B cell (primary cell): ENCODE measurements around the gene NAT10. TPM values are rescaled to one million over a fixed set of nuclear protein-coding genes. Genes with fewer than 3 reads are reported as not detected.

Experiments used
- ATAC-seq: fragments of 200-7000 bp; cut with Tn5 transposase; one replicate; pipeline ENCODE4 v1.10.0; 2021; ENCODE audit warnings: low read depth, mild to moderate bottlenecking, moderate number of reproducible peaks, moderate library complexity
- CTCF ChIA-PET: fragments of 350-600 bp; sonication (Branson Sonifier 250); formaldehyde crosslinking; loops from one replicate; lab custom pipeline; 2021; ENCODE audit warnings: antibody characterized with exemption, inconsistent platforms; lab: Charles Lee
- POLR2A ChIA-PET: fragments of 350-600 bp; sonication (Branson Sonifier 250); formaldehyde crosslinking; loops from one replicate; lab custom pipeline; 2021; ENCODE audit warnings: antibody characterized with exemption; lab: Charles Lee
- DNase-seq: peaks from one replicate; pipeline ENCODE4 v3.0.0; 2013
- H2AFZ ChIP-seq: 2 replicates; pipeline ENCODE4 v1.6.1; 2012; ENCODE audit warnings: mild to moderate bottlenecking, low read depth, low read length; ENCODE audit not compliant: insufficient read depth, poor library complexity, severe bottlenecking
- H3K27ac ChIP-seq, 2 donors: 1 replicate in 1 of 2; 2 replicates in 1 of 2; pipeline ENCODE4 v1.5.1; 2012 to 2013; ENCODE audit warnings: low read length in 2 of 2, mild to moderate bottlenecking in 2 of 2, moderate library complexity in 1 of 2
- H3K27me3 ChIP-seq, 4 experiments: fragments of 200-600 bp in 1 of 4; sonication (generic) in 1 of 4; replicated peaks in 1 of 4; 1 replicate in 2 of 4; 2 replicates in 2 of 4; pipeline versions ENCODE4 v1.6.1 to v1.7.0; 2013 to 2016; ENCODE audit warnings: low read length in 3 of 4, mild to moderate bottlenecking in 2 of 4, mixed read lengths in 1 of 4, moderate library complexity in 1 of 4; ENCODE audit not compliant: insufficient read depth in 4 of 4, control insufficient read depth in 3 of 4; ENCODE audit errors: control extremely low read depth in 1 of 4
- H3K36me3 ChIP-seq, 2 experiments: replicated peaks in 1 of 2; 1 replicate in 1 of 2; 2 replicates in 1 of 2; pipeline versions ENCODE4 v1.6.1 to v1.7.1; 2013; ENCODE audit warnings: low read length in 1 of 2; ENCODE audit not compliant: insufficient read depth in 2 of 2, control insufficient read depth in 1 of 2; ENCODE audit errors: control extremely low read depth in 1 of 2, extremely low read depth in 1 of 2
- H3K4me1 ChIP-seq, 2 donors: fragments of 200-600 bp in 1 of 2; sonication (generic) in 1 of 2; 1 replicate in 1 of 2; 2 replicates in 1 of 2; pipeline versions ENCODE4 v1.5.1 to v1.6.1; 2013 to 2017; ENCODE audit warnings: low read length in 2 of 2; ENCODE audit not compliant: control insufficient read depth in 2 of 2, insufficient read depth in 2 of 2
- H3K4me2 ChIP-seq: replicated peaks from 2 replicates; pipeline ENCODE3; 2012; ENCODE audit warnings: mild to moderate bottlenecking, low read depth, low read length; ENCODE audit not compliant: poor library complexity, severe bottlenecking
- H3K4me3 ChIP-seq, 5 experiments: fragments of 200-600 bp in 1 of 5; sonication (generic) in 1 of 5; 1 replicate in 3 of 5; 2 replicates in 2 of 5; pipeline versions ENCODE4 v1.5.1 to v1.7.0; 2011 to 2016; ENCODE audit warnings: low read length in 4 of 5, mild to moderate bottlenecking in 4 of 5, low read depth in 2 of 5, control low read depth in 1 of 5, moderate library complexity in 1 of 5; ENCODE audit not compliant: insufficient read depth in 1 of 5; ENCODE audit errors: control extremely low read depth in 1 of 5, extremely low read depth in 1 of 5
- H3K79me2 ChIP-seq: fragments of 200-600 bp; sonication (generic); one replicate; pipeline ENCODE4 v1.6.0; 2016; ENCODE audit warnings: low read length; ENCODE audit not compliant: control insufficient read depth, insufficient read depth
- H3K9ac ChIP-seq: fragments of 200-600 bp; sonication (generic); 2 replicates; pipeline ENCODE4 v1.6.1; 2017; ENCODE audit warnings: mild to moderate bottlenecking, low read length, moderate library complexity
- H3K9me3 ChIP-seq, 3 donors: one replicate each; pipeline versions ENCODE4 v1.6.1 to v1.7.1; 2013; ENCODE audit warnings: low read length in 2 of 3; ENCODE audit not compliant: control insufficient read depth in 2 of 3, insufficient read depth in 1 of 3; ENCODE audit errors: control extremely low read depth in 1 of 3
- H4K20me1 ChIP-seq: 2 replicates; pipeline ENCODE4 v1.6.0; 2012; ENCODE audit warnings: mild to moderate bottlenecking, low read length; ENCODE audit not compliant: insufficient read depth, control insufficient read depth, poor library complexity, severe bottlenecking
- H3K27ac Mint-ChIP-seq: one replicate; pipeline ENCODE4 v1.8.0; 2021; ENCODE audit warnings: mixed read lengths
- H3K27me3 Mint-ChIP-seq: one replicate; pipeline ENCODE4 v1.8.0; 2021; ENCODE audit warnings: mixed read lengths
- H3K4me1 Mint-ChIP-seq: one replicate; pipeline ENCODE4 v1.8.0; 2021; ENCODE audit warnings: mixed read lengths
- H3K4me3 Mint-ChIP-seq: one replicate; pipeline ENCODE4 v1.8.0; 2021; ENCODE audit warnings: mixed read lengths
- H3K9me3 Mint-ChIP-seq: one replicate; pipeline ENCODE4 v1.8.0; 2022; ENCODE audit warnings: mixed read lengths; ENCODE audit not compliant: insufficient read depth
- CTCF ChIP-seq: fragments of 200-600 bp; IDR thresholded peaks from one replicate; pipeline ENCODE4 v1.8.0; 2022; ENCODE audit warnings: antibody characterized with exemption, mild to moderate bottlenecking
- EZH2 ChIP-seq: IDR thresholded peaks from 2 replicates; pipeline ENCODE4 v1.6.1; 2012; ENCODE audit warnings: borderline replicate concordance, low read depth, mild to moderate bottlenecking, moderate library complexity, low read length; ENCODE audit not compliant: insufficient read depth, poor library complexity, severe bottlenecking
- WGBS: methylation state at CpG from one replicate; pipeline ENCODE4 v1.1.5; 2013; ENCODE audit warnings: missing lambda C conversion rate; ENCODE audit not compliant: insufficient coverage; 5-methylcytosine and 5-hydroxymethylcytosine counted together
- intact Hi-C: fragments of 100-400 bp; cut with micrococcal nuclease; formaldehyde crosslinking; loops from one replicate; pipeline ENCODE4 v1.10.0; 2022
- polyA minus RNA-seq: library from RNA; depleted of rRNA, polyadenylated mRNA; stranded (reverse); fragments of >200 nt; gene quantifications from 2 replicates; pipeline ENCODE4 v1.2.3, GENCODE V29; 2012
- polyA plus RNA-seq: library from polyadenylated mRNA; depleted of rRNA; stranded (reverse); fragments of >200 nt; gene quantifications from 2 replicates; pipeline ENCODE4 v1.2.3, GENCODE V29; 2012
- total RNA-seq, 2 donors: library from RNA; stranded (reverse); fragments of 120-200 nt in 1 of 2; gene quantifications; 1 replicate in 1 of 2; 2 replicates in 1 of 2; pipeline versions ENCODE4 v1.2.3 to v1.2.4, GENCODE V29; 2013 to 2022

Gene NAT10
- total RNA-seq: 73.5 and 74.5 TPM in 2 replicates
- 36.4 TPM for total RNA-seq (2013)
- 24.9 and 28.5 TPM in 2 replicates for polyA plus RNA-seq
- polyA minus RNA-seq: 27.8 and 28.2 TPM in 2 replicates

DNA sequence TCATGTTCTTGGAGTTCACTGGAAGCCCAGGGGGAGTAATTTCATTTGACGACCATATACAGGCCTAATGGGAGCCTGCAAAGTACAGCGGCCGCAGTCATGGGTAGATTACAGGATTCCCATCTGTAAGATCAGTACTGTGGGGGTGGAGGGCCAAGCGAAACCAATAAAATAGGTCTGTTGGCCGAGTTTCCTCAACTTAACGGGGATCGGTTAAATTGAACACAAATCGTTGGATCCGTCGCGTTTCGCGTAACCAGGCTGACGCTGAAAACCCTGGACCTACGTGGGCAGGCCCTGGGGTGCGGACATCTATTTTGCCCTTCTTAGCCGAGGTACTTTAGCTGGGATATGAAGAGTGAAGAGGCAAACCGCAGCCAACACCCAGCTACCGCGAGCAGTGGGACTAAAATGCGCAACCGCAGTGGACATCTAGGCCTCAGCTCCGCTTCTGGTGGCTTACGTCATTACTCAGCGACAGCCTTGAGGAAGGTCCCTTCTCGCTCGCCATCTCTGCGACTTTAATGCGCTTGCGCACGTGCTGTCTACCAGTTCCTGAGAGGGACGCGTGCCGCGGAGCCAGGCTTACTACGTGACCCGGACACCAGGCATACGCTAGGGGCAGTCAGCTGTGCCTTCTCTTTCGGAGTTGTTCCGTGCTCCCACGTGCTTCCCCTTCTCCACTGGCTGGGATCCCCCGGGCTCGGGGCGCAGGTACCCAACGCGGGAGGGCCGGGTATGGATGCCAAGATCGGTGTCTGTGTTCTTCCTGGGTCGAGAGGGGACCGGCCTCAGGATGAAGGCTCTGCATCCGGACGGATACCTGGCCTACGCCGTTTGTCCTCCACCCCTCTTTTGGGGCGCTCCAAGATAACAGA, at the start of gene NAT10:
TSS of gene NAT10 (plus strand) at position 551 of the 878 bp plus-strand sequence. CDS start 2,597 bp downstream, outside the sequence.
- Mint-ChIP-seq H3K27ac (peak within 1 kb of the TSS; percentile 100), H3K27me3 (no peaks in the 10 kb centered on the region), H3K4me3 (peak within 1 kb of the TSS; percentile 97), H3K4me1 (peaks cover 47% of the 10 kb centered on the region), H3K9me3 (no peaks in the 10 kb centered on the region)
- ChIA-PET POLR2A (interaction anchor here (0.7 to 2.0 kb wide), 6 partner anchors 10 to 812 kb away, joined by 3 to 26 read pairs (median 4); partner anchors contain the start of genes ABTB2, APIP, CAPRIN1 and PDHX), CTCF (interaction anchor here (0.7 to 2.3 kb wide), 7 partner anchors 8 to 256 kb away, joined by 3 to 12 read pairs (median 3); partner anchors contain the start of gene CAPRIN1)
- Histone ChIP-seq H3K36me3 (peaks cover 11 to 30% of the 10 kb centered on the region in 2 experiments), H3K4me3 (peak within 1 kb of the TSS; percentile 70 to 99 (median 93)), H2AFZ (peak within 1 kb of the TSS; percentile 97), H3K27me3 (no peaks in the 10 kb centered on the region), H3K4me2 (peak within 1 kb of the TSS; percentile 89), H3K9me3 (no peaks in the 10 kb centered on the region), H3K79me2 (peaks cover 45% of the 10 kb centered on the region), H3K9ac (peak within 1 kb of the TSS; percentile 94), H3K27ac (peak within 1 kb of the TSS; percentile 95 to 96), H4K20me1 (peaks cover 5% of the 10 kb centered on the region), H3K4me1 (peaks cover 24 to 28% of the 10 kb centered on the region in 2 donors)
- intact Hi-C loops: loop anchor here (1.0 to 2.0 kb wide), 8 partner anchors 54 to 811 kb away; partner anchors contain the start of genes APIP, C11orf91, CAPRIN1 and CAT
- DNase-seq (peak; percentile 99), ATAC-seq (peak; percentile 91)
- under 1% methylated on average over 54 of the region's 55 CpGs for WGBS
- TF ChIP-seq CTCF: no peak
- no peak for TF ChIP-seq EZH2
